Stimulated activated naive CD4-positive, alpha-beta T cell treated with Interleukin-2 at 50 U/mL for 16 hours (primary cell): Measurements from ENCODE around the gene DNAJC13.
"Not testable (repeated sequence)": the region's sequence is repeated elsewhere in the genome, so short reads cannot be mapped to it uniquely, and the experiment has no call there.

Source experiments
- DNase-seq: peaks from one replicate; lab custom pipeline; 2025; lab: John Stamatoyannopoulos, UW

The DNAJC13 gene

GRCh38 chr3:132545471-132545870, 128.2 kb downstream of the DNAJC13 start:
- DNase-seq, result no peak

- DNase-seq, result no peak
These were observed 131.9 kb downstream of the DNAJC13 start for GRCh38 chr3:132549169-132549568.

GRCh38 chr3:132549890-132550578, 132.7 kb downstream of the DNAJC13 start:
- no peak for DNase-seq

- no peak for DNase-seq
These were observed 133.4 kb downstream of the DNAJC13 start for GRCh38 chr3:132550579-132551305.

GRCh38 chr3:132553826-132554225, 136.5 kb downstream of the DNAJC13 start:
- DNase-seq, result no peak

- no peak for DNase-seq
These were observed 137.1 kb downstream of the DNAJC13 start for GRCh38 chr3:132554437-132554836.

GRCh38 chr3:132555306-132556035, 138.2 kb downstream of the DNAJC13 start:
- no peak for DNase-seq

- not testable (repeated sequence) for DNase-seq
These were observed 138.7 kb downstream of the DNAJC13 start for GRCh38 chr3:132556036-132556386.

GRCh38 chr3:132556508-132557159, 139.3 kb downstream of the DNAJC13 start:
- DNase-seq, result no peak

- DNase-seq, result no peak
These were observed 143.7 kb downstream of the DNAJC13 start for GRCh38 chr3:132561003-132561402.

GRCh38 chr3:132563420-132564069, 146.2 kb downstream of the DNAJC13 start:
- no peak for DNase-seq

GRCh38 chr3:132564070-132564465, 146.8 kb downstream of the DNAJC13 start:
- DNase-seq, result no peak

GRCh38 chr3:132568422-132568821, 151.1 kb downstream of the DNAJC13 start:
- DNase-seq, result no peak

- no peak for DNase-seq
These were observed 151.9 kb downstream of the DNAJC13 start for GRCh38 chr3:132569153-132569552.

GRCh38 chr3:132569580-132569979, 152.3 kb downstream of the DNAJC13 start:
- no peak for DNase-seq

- no peak for DNase-seq
These were observed 152.7 kb downstream of the DNAJC13 start for GRCh38 chr3:132570016-132570415.

- no peak for DNase-seq
These were observed 156.5 kb downstream of the DNAJC13 start for GRCh38 chr3:132573797-132574211.

GRCh38 chr3:132587401-132587800, 170.1 kb downstream of the DNAJC13 start:
- DNase-seq, result no peak
